ENCODE data around the gene PTPN2. TPM values are rescaled to one million over a fixed set of nuclear protein-coding genes. Genes with fewer than 3 reads are reported as not detected.

The PTPN2 gene
- total RNA-seq, 2 donors from 2014 or later: 22.7 to 34.2 TPM

DNA sequence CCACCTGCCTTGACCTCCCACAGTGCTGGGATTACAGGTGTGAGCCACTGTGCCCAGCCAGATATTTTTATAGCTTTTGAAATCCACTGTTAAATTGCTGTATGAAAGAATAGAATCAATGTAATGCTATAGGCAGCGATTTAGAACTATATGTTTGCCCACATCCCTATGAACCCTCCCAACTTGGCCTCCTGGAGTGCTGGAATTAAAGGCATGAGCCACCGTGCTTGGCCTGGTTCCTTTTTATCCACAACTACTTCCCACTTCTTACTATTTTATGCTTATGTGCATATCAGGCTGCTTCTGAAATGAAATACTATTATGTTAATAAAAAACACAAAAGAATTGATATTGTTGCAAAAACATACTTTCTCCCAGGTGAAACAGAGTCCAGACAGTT lies 11.6 kb upstream of the PTPN2 start:
- WGBS, 2 donors: 66 to 72% methylated on average over 2 of the region's 2 CpGs
- H3K9me3 ChIP-seq: no peaks in the 10 kb centered on the region
- intact Hi-C loops (cut with DNase I): loop anchor here (10.0 kb wide), 1 partner anchor 151 kb away; no protein-coding TSS in a partner anchor

GRCh38 chr18:12895014-12895413 lies 11.0 kb upstream of the PTPN2 start:
- TF ChIP-seq POLR2A (IDR thresholded peaks at IDR 0.05) (no peak), CTCF (IDR thresholded peaks at IDR 0.05) (no peak)
- Histone ChIP-seq H3K4me1 (no peaks in the 10 kb centered on the region), H3K9me3 (no peaks in the 10 kb centered on the region), H3K27me3 (no peaks in the 10 kb centered on the region), H3K36me3 (replicated peaks in 1 of 2; ENCODE audit: insufficient read depth in 1 of 2, low read depth in 2 of 2) (no peaks in the 10 kb centered on the region), H3K27ac (no peak overlapping the region), H3K4me3 (no peak overlapping the region)
- 83 to 100% methylated on average over 1 of the region's 1 CpG for WGBS, 2 donors
- ATAC-seq: no peak
- DNase-seq: no peak
- intact Hi-C loops (cut with DNase I): loop anchor here (10.0 kb wide), 1 partner anchor 150 kb away; no protein-coding TSS in a partner anchor

More for the DNA sequence above, 11.6 kb upstream of the PTPN2 start:
- TF ChIP-seq CTCF (IDR thresholded peaks at IDR 0.05): no peak
- no peak for TF ChIP-seq POLR2A (IDR thresholded peaks at IDR 0.05)
- H3K4me3 ChIP-seq: no peak overlapping the region
- DNase-seq (no peak), ATAC-seq (no peak)
- H3K27ac ChIP-seq: no peak overlapping the region
- no peaks in the 10 kb centered on the region for H3K27me3 ChIP-seq
- H3K4me1 ChIP-seq: no peaks in the 10 kb centered on the region
- H3K36me3 ChIP-seq (replicated peaks in 1 of 2; ENCODE audit: insufficient read depth in 1 of 2, low read depth in 2 of 2): no peaks in the 10 kb centered on the region

- ATAC-seq: no peak
- Histone ChIP-seq H3K27me3 (no peaks in the 10 kb centered on the region), H3K4me1 (peaks cover 3% of the 10 kb centered on the region), H3K9me3 (no peaks in the 10 kb centered on the region), H3K27ac (no peak overlapping the region), H3K36me3 (replicated peaks in 1 of 2; ENCODE audit: insufficient read depth in 1 of 2, low read depth in 2 of 2) (no peaks in the 10 kb centered on the region), H3K4me3 (no peak overlapping the region)
- no peak for DNase-seq
- TF ChIP-seq CTCF (IDR thresholded peaks at IDR 0.05) (no peak), POLR2A (IDR thresholded peaks at IDR 0.05) (no peak)
- intact Hi-C loops (cut with DNase I): loop anchor here (10.0 kb wide), 1 partner anchor 147 kb away; no protein-coding TSS in a partner anchor
- 66 to 70% methylated on average over 6 of the region's 6 CpGs for WGBS, 2 donors
Measured at GRCh38 chr18:12891561-12891960, 7.5 kb upstream of the PTPN2 start.

GRCh38 chr18:12890964-12891363 lies 6.9 kb upstream of the PTPN2 start:
- no peaks in the 10 kb centered on the region for H3K36me3 ChIP-seq (replicated peaks in 1 of 2; ENCODE audit: insufficient read depth in 1 of 2, low read depth in 2 of 2)
- 94 to 97% methylated on average over 3 of the region's 3 CpGs for WGBS, 2 donors

More at GRCh38 chr18:12890964-12891363, 6.9 kb upstream of the PTPN2 start:
- no peak for ATAC-seq
- no peaks in the 10 kb centered on the region for H3K27me3 ChIP-seq
- no peak overlapping the region for H3K4me3 ChIP-seq
- DNase-seq: no peak
- TF ChIP-seq POLR2A (IDR thresholded peaks at IDR 0.05): no peak
- no peak for TF ChIP-seq CTCF (IDR thresholded peaks at IDR 0.05)
- H3K27ac ChIP-seq: no peak overlapping the region
- peaks cover 5% of the 10 kb centered on the region for H3K4me1 ChIP-seq
- intact Hi-C loops (cut with DNase I): loop anchor here (10.0 kb wide), 1 partner anchor 146 kb away; no protein-coding TSS in a partner anchor
- no peaks in the 10 kb centered on the region for H3K9me3 ChIP-seq
